GM21786 (cell line): ENCODE results near the gene FKBP4.
A peak's percentile ranks its signal among the peaks of the same experiment; 100 is the strongest.

ENCODE experiments used
- ATAC-seq: cut with Tn5 transposase; IDR thresholded peaks from one replicate; pipeline ENCODE4 v1.9.1; 2021; ENCODE audit not compliant: unreplicated experiment

FKBP4 gene

DNA sequence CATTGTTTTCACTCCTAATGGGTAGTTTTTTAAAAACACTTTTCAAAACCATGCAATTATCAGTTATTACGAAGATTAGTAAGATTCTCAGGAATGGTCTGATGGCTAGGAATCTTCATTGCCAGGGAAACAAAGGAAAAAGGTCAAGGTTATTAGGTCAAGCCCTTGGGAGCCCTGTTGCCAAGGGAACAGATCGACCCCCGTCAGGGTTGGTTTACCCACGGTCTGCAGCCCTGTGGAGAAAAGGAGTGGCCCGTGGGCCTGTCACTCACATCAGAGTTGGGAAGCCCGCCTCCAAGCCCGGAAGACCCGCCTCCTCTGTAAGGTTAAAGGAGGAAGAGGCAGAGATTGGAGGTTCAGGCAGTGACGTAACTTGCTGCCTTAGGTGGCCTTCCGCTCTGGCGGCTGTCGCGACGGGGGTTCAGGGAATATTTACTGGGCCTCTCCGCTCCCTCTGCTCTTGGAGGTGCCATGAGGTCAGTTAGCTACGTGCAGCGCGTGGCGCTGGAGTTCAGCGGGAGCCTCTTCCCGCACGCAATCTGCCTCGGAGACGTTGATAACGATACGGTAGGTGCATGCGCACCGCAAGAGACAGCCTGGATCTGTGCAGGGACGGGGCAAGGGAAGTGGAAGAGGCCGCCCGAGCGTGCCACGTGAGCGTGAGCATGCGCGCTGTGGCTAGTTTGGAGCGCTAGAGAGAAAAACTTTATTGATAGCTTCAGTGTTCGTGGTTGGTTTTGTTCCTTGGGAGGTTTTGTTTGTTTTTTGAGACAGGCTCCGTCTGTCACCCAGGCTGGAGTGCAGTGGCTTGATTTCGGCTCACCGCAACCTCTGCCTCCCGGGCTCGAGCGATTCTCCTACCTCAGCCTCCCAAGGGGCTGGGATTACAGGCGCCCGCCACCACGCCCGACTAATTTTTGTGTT is 17.8 kb downstream of the FKBP4 start, which contains the start of gene ITFG2:
TSS of gene ITFG2 (plus strand) at position 379 of the 924 bp plus-strand sequence. CDS start at position 472, 93 bp downstream.
- ATAC-seq, result peak; percentile 96

DNA sequence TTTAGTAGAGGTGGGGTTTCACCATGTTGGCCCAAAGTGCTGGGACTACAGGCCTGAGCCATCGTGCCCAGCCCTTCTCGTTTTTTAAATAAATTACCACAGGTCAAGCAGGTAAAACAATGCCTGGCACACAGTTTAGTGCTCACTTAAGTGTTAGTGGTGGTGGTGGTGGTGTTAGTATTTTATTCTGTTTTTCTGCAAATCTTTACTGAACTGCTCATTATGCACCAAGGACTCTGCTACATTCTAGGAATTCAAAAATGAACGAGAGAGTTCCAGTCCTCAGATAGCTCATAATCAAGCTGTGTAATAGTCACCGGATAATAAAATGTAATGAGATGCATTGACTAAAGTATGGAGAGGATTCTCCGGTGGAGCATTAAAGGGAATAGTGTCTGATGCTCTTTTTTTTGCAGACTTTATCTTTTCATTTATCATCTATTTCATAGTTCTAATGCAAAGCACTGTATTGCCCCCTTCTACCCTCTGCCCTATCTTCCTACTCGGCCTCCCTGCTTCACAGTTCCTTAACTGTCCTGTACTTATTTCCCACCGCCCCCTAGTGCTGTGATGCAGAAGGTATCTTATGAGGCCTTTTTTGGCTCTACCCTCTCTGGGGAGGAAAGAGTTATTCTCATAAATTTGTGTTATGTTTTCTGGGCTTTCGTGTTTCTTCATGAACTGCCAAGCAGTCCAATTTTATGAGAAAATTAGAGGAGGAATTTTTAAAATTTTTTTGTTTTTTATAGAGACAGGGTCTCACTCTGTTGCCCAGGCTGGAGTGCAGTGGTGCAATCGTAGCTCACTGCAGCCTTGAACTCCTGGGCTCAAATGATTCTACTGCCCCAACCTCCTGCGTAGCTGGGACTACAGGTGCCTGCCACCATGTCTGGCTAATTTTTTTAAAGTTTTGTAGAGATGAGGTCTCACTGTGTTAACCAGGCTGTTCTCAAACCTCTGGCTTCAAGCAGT is 18.7 kb downstream of the FKBP4 start:
- peak; percentile 33 for ATAC-seq

DNA sequence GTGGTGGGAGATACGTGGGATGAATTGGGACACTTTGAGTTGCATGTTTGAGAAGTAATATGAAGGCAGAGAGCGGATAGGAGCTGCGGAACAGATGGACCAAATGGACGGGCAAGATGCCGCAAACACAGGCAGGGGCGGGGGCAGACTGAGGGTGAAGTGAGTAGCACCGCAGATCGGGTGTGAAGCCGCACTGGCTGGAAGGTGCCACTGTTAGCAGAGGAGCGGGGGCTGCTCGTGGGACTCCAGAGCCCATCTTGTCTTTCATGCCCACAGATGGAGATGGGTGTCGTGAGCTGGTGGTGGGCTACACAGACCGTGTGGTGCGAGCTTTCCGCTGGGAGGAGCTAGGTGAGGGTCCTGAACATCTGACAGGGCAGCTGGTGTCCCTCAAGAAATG is 25.0 kb downstream of the FKBP4 start:
- no peak for ATAC-seq

DNA sequence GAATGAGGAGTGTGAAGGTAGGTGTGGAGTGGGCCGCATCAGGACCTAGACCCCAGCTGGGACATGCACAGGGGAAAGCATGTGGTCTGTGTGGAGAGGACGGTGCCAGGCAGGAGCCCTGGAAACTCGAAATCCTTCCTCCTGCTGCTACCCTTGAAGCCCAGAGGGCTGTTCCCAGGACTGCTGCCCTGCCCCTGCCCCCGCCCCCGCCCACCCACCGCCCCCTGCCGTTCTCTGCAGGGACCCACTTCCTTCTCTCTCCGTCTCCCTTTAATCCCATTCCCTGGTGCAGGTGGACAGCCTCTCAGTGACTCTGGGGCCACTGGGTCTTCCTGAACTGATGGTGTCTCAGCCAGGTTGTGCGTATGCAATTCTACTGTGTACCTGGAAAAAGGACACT is 25.7 kb downstream of the FKBP4 start:
- ATAC-seq, result no peak

DNA sequence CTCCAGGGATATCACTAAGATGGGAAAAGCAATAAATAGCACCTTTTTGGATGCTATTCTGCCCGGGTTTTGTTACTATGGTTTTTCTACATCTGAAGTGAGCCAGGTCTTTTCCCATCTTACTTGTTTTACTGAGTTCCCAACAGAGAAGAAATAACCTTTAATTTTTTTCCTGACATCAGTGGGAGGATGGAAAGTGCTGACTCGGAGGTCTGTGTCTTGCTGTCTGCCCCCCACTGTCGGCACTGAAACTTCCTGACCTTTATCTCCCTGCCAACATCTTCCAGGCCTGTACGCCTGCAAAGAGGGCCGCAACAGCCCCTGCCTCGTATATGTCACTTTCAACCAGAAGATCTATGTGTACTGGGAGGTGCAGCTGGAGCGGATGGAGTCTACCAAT is 28.7 kb downstream of the FKBP4 start:
- ATAC-seq, result no peak

DNA sequence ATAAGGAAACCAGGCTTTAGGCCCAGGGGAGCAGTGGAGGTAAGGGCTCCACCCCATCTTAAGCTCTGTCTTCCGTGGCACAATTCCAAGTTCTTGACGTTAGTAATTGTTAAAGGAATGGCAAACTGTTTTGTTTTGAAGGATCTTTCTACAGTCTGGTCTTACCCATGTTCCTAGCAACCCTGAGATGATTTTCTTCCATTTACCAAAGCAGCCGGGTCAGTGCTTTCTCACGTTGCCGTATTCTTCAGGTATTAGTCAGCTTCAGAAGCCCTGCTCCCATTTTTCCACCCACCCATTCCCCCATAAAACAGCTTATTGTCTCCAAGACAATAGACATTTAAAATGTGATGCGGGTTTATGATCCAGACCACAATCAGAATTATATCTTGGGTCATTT is 29.8 kb downstream of the FKBP4 start:
- ATAC-seq, result no peak

DNA sequence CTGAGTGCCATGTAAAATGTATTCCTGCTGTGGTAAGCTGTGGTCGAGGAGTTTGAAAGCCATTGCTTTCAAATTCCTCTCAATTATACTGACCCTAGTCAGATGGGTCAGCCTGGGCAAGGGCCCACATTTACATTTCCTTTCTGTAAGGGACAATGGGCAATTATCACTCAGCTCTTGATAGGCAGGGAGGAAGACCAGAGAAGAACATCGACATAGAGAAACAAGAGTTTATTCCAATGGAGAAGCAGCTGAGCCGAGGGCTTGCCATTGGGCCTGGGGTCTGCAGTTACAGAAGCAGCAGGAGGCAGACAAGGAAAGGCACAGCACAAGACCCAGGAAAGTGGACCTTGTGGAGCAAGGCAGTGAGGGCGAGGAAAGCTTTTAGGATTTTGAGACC is 30.4 kb downstream of the FKBP4 start:
- no peak for ATAC-seq

DNA sequence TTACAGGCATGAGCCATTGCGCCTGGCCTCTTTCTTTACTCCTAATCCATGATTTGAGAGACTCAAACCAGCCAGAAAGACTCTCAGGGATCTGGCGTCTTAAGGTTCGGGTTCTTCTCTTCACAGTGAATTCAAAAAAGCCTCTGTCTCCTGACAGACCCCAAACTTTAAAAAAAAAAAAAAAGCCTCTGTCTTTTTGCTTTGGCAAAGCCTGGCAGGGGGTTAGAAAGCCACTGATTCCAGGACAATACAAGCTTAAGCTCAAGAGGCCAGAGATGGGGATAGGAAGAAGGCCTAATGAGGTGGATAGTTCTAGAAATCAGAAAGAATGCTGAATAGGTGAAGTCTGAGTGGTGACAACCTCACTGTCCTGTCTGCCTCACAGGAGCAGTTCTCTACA is 31.3 kb downstream of the FKBP4 start:
- ATAC-seq, result no peak

DNA sequence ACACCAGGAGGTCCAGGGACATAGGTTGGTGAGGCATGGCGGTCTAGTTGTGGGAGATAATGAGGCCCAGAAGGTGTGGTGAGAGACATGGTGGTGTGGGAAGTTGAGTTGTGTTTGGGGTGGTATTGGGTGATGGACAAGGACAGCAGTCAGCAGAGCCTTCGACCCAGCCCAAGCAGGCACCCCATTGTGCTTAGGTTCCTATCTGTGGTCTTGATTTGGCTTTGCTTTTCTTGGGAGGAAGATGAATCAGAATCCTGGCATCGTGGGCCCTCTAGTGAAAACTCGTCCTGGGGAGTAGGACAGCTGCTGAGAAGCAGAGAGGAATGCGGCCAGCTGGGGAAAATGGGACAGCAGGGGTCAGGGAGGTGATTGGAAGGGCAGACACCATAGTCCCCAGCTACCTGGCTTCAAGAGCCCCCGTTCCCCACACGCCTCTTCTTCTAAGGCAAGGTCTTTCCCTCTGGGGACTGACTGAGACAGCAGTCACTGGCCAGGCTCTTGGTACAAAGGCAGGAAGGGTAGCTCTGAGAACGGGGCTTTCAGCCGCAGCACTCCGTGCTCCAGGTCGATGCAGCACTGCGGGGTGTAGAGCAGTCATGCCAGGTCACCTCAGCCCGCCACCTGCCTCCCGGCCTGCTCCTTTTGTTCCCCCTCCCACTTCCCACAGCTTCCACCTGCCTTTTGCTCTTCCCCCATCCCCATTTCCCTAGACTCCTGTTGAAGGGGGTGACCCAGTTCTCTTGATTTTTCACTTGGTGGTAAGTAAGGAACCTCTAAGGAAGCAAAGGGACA is 32.1 kb downstream of the FKBP4 start:
- no peak for ATAC-seq

DNA sequence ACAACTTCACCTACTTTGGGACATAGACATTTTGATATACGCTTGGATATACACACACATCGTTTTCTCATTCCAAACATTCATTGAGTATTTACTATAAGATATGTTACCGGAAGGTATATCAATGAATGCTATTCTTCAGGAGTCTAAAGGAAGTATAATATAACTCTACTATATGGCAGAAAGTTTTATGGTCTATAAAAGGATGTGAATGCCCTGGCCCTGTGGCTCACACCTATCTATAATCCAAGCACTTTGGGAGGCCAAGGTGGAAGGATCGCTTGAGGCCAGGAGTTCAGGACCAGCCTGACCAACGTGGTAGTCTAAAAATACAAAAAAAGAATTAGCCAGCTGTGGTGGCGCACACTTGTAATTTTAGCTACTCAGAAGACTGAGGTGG is 34.5 kb downstream of the FKBP4 start:
- no peak for ATAC-seq

DNA sequence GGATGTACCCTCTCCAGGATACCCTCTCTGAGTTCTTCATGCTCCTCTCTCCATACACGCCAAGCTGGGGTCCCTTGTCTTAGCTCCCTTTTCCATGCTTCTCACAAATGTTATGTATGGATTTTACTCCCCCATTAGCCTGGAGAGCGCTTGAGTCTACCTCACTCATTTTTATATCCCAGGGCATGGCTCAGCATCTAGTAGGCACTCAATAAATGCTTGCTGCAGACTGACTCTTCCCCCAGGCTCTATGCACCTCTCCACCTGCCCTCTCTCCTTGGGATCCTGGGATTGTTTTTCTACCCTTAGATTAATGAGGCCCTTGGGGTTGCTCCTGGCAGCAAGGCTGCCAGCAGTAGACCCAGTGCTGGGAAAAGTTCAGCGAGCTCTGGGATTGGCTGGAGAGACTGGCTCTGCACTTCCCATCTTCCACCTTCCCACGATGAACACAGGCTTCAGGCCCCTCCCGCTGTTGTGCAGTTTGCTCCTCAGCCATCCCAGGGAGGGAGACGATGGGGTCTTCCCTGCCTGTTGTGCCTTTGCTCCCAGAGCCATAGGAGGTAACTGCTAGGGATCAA is 37.9 kb downstream of the FKBP4 start:
- no peak for ATAC-seq

DNA sequence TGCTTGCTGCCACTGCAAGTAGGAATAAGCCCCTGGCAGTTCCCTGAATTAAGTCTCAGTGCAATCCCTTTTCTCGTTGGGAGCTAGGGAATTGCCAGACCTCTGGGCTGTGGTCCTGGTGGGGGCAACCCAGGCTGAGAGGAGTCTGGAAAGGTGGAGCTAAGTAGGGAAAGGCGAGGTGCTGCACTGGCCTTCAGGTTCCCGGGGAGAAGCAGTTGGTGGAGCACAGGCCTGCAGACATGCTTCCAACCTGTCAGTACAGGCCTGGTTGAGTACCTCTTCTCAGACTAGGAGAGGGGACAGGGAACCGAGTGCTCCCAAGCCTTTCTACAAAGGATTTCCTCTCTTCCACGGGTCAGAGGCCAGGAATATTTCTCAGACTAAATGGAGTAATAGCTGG is 38.6 kb downstream of the FKBP4 start:
- no peak for ATAC-seq

DNA sequence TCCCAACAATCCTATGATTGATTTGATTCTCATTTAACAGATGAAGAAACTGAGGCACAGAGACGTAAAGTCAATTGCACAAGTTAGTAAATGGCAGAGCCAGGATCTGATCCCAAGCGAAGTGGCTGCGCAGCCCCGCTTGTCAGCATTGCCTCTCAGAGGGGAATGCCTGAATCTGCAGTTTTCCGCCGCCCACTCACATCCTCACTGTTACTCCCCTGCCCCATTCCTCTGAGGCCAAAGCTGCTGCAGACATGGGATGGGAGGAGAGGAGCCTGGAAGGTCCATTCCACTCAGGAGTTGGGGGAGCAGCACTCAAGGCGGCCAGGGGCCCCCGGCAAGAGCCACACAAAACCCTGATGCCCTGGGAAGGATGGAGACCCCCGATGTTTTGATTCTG is 39.0 kb downstream of the FKBP4 start:
- ATAC-seq, result no peak

DNA sequence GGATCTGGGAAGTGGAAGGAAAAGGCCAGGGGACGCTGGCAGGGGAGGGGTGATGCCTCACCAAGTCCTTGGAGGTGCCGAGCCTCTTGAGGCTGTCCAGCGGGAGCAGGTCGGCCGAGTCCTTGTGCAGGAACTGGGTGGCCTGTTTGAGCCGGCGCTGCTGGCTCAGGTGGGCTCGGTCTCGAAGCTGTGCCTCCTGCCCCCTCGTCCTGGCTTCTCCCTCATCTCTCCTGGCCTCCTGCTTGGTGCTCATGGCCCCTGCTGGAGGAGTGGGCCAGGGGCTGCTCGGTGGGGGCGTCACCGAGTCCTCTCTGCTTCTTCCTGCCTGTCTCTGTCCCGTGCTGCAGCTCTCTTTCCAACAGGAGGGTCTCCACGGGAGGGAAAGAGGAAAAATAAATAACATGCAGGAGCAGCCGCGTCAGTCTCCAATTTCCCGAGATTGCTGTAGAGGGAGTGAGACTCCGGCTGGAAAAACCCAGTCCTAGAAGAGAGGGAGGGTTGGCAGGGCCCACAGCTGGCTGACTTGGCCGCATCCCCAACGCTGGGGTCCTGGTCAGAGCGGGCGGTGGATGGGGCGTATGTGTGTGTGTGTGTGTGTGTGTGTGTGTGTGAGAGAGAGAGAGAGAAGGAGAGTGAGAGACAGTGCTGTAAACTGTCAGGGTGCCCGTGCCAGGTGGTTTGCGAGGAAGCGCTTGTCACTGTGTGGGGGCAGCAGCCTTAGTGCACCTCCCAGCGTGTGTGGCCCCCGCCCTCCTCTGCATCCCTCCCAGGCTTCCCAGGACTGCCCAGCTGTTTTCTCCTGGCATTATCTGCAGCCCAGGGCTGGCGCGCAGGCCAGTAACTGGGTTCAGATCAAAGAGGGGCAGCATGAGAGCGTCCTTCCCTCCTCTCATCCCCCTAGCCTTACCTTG is 40.1 kb downstream of the FKBP4 start, which contains the start of gene NRIP2:
TSS of gene NRIP2 (minus strand) at position 455 of the 911 bp plus-strand sequence. CDS start at position 403, 52 bp downstream.
- no peak for ATAC-seq

DNA sequence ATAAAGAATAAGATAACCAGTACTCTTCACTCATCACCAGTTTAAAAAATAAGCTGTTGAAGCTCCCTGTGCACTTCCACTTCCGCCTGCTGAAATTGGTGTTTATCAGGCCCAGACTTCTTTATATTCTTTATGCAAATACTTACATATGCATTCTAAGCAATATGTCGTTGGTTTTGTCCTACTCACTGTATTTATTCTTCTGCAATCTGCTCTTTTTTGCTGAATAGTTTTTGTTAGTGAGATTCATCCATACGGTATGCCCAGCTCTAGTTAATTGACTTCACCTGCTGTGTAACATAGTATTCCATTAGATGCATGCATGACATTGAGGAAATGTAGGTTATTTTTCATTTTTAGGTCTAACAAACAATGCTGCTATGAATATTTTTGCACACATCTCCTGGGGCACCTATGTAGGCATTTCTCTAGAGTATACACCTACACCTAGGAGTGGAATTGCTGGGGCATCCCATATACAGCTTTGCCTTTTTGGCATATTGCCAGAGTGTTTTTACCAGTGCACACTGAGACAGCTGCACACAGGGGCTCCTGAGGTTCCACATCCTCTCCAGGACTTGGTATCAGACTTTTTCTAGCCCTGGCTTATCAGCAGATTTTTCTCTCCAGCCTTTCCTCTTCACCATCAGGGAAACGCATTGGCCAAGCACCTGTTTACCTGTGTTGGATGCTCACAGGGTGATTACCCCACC is 41.1 kb downstream of the FKBP4 start:
- ATAC-seq, result no peak

DNA sequence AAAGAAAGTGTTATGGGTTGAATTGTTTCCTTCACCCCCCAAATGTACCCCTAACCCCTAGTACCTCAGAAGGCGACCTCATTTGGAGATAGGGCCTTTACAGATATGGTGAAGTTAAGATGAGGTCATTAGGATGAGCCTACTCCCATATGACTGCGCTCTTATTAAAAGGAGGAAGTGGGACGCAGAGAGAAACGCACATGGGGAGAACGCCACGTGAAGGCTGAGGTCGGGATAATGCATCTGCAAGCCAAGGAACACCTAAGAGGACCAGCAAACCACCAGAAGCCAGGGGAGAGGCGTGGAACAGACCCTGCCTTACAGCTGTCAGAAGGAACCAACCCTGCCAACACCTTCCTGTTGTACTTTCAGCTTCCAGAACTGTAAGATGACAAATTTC is 41.8 kb downstream of the FKBP4 start:
- no peak for ATAC-seq

DNA sequence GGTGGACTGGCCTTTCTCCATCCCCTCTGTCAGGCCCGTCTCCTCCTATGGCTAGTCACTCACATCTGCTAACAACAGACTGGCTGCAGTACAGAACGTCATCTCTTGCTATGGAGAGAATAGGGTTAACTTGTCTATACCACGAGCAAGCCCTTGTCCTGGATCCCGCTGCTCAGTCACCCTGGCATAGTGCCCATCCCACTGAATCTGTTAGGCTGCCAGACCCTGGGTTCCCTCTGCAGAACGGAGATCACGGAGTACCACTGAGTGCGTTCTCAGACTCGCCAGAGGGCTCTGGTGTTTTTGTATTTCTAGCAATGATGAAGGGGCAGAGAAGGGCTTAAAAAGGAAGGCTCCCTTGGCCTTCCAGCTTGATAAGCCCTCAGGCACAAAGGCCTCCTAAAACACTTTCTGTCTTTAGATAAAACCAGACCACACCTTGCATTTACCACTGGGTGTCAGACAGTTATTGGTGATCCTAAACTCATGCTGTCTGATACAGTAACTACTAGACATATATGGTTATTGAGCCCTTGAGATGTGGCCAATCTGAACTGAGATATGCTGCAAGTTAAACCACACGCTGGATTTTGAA is 46.4 kb downstream of the FKBP4 start:
- no peak for ATAC-seq

DNA sequence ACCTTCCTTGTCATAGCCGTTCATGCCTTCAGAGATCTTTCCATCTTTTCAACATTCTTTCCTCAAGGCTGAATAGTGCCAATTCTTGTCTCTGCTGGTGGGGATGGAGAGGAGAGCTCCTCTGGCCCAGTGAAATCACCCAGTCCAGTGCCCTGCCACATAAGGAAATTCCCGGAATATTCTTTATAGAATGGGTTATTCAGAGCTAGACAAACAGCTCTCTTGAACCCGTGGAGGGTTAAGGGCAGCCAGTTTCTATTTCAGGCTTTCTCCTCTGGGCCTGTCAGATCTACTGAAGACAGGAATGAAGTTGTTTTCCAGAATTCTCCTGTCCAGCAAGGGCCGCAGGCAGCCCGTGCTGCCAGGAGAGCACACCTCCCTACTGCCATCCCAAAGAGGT is 48.2 kb downstream of the FKBP4 start:
- ATAC-seq, result no peak
